NK-92 (cell line): ENCODE data around the gene ZWILCH.
"Not testable (repeated sequence)": the region's sequence is repeated elsewhere in the genome, so short reads cannot be mapped to it uniquely, and the experiment has no call there.

Experiments used
- DNase-seq: peaks from one replicate; lab custom pipeline; 2025; ENCODE audit not compliant: unreplicated experiment; lab: John Stamatoyannopoulos, UW

Gene ZWILCH

GRCh38 chr15:66486887-66487286 lies 18.2 kb upstream of the ZWILCH start:
- DNase-seq: no peak

- no peak for DNase-seq
These were observed 16.6 kb upstream of the ZWILCH start for GRCh38 chr15:66488525-66488924.

- DNase-seq: no peak
These were observed 15.8 kb upstream of the ZWILCH start for GRCh38 chr15:66489179-66489791.

- DNase-seq: no peak
These were observed 13.3 kb upstream of the ZWILCH start for GRCh38 chr15:66491846-66492245.

GRCh38 chr15:66494262-66494661 lies 10.9 kb upstream of the ZWILCH start:
- DNase-seq: no peak

GRCh38 chr15:66496951-66497501 lies 8.1 kb upstream of the ZWILCH start:
- DNase-seq: no peak

GRCh38 chr15:66497502-66498455 lies 7.3 kb upstream of the ZWILCH start, which contains the start of gene SNAPC5:
Gene SNAPC5 (minus strand): TSS chr15:66497762. CDS start chr15:66497731, 31 bp downstream.
- DNase-seq: peak; percentile 73

- no peak for DNase-seq
These were observed 6.4 kb upstream of the ZWILCH start for GRCh38 chr15:66498501-66499386.

GRCh38 chr15:66500346-66500745 lies 4.8 kb upstream of the ZWILCH start:
- DNase-seq: not testable (repeated sequence)

GRCh38 chr15:66502491-66502890 lies 2.6 kb upstream of the ZWILCH start:
- no peak for DNase-seq

GRCh38 chr15:66503041-66503648 lies 2.0 kb upstream of the ZWILCH start:
- DNase-seq: not testable (repeated sequence)

- DNase-seq: no peak
These were observed 1.2 kb upstream of the ZWILCH start for GRCh38 chr15:66503780-66504562.

- no peak for DNase-seq
These were observed 295 bp downstream of the ZWILCH start for GRCh38 chr15:66505430-66505811.

- DNase-seq: no peak
These were observed 692 bp downstream of the ZWILCH start for GRCh38 chr15:66505818-66506217.

- DNase-seq: no peak
These were observed 3.3 kb downstream of the ZWILCH start for GRCh38 chr15:66508293-66508883.

- no peak for DNase-seq
These were observed 9.5 kb downstream of the ZWILCH start for GRCh38 chr15:66514586-66514985.

GRCh38 chr15:66515901-66516322 lies 10.8 kb downstream of the ZWILCH start:
- no peak for DNase-seq

- DNase-seq: no peak
These were observed 18.8 kb downstream of the ZWILCH start for GRCh38 chr15:66523926-66524325.

GRCh38 chr15:66524838-66525237 lies 19.7 kb downstream of the ZWILCH start:
- DNase-seq: no peak
